GM20000 (cell line): Measurements from ENCODE around the gene CLEC18A.

Source experiments
- DNase-seq: peaks from one replicate; pipeline ENCODE4 v3.0.0; 2012; ENCODE audit warnings: low spot score
- TF ChIP-seq, protein P1 (sequence below): IDR thresholded peaks from 2 replicates; pipeline ENCODE4 v1.5.1; 2012; ENCODE audit warnings: mild to moderate bottlenecking, control low read depth; ENCODE audit errors: extremely low read depth, missing control alignments

Gene CLEC18A

GRCh38 chr16:69935278-69935711, 15.8 kb upstream of the CLEC18A start:
- TF ChIP-seq, protein P1, sequence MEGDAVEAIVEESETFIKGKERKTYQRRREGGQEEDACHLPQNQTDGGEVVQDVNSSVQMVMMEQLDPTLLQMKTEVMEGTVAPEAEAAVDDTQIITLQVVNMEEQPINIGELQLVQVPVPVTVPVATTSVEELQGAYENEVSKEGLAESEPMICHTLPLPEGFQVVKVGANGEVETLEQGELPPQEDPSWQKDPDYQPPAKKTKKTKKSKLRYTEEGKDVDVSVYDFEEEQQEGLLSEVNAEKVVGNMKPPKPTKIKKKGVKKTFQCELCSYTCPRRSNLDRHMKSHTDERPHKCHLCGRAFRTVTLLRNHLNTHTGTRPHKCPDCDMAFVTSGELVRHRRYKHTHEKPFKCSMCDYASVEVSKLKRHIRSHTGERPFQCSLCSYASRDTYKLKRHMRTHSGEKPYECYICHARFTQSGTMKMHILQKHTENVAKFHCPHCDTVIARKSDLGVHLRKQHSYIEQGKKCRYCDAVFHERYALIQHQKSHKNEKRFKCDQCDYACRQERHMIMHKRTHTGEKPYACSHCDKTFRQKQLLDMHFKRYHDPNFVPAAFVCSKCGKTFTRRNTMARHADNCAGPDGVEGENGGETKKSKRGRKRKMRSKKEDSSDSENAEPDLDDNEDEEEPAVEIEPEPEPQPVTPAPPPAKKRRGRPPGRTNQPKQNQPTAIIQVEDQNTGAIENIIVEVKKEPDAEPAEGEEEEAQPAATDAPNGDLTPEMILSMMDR: no peak
- no peak for DNase-seq

DNA sequence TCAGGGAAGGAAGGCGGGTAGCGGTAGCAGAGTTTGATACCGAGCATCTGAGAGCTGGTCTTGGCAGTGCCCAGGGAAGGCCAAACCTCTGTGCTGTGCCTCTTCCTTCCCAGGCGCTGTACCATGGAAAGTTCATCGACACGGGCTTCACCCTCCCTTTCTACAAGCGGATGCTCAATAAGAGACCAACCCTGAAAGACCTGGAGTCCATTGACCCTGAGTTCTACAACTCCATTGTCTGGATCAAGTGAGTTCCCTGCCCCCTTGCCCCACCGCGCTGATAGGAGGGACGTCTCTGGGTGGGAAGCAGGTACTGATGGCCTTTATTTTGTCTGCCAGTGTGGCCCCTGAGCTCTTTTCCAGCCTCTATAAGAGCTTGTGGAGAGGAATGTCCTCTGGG, 15.4 kb upstream of the CLEC18A start:
- TF ChIP-seq, protein P1: no peak
- DNase-seq: no peak

GRCh38 chr16:69936252-69936651, 14.9 kb upstream of the CLEC18A start:
- no peak for DNase-seq
- TF ChIP-seq, protein P1: no peak

DNA sequence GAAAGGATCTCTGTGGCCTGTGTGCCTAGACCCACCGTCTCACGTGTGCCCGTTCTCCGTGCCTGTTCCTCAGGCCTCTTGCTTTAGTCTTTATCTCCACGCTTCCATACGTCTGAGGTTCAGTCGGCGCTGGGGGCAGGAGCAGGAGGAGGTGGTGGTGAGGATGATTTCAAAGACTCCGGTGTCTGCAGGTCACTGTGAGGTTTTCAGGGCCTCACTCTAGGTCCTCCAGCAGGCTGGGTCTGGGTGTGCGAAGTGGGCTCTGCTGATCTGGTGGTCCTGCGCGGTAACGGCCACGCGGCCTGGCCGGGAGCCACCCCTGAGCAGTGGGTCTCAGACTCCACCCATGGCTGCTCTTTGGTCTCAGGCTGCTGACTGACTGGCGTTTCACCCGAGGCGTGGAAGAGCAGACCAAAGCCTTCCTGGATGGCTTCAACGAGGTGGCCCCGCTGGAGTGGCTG, 14.4 kb upstream of the CLEC18A start:
- DNase-seq: no peak
- TF ChIP-seq, protein P1: no peak

DNA sequence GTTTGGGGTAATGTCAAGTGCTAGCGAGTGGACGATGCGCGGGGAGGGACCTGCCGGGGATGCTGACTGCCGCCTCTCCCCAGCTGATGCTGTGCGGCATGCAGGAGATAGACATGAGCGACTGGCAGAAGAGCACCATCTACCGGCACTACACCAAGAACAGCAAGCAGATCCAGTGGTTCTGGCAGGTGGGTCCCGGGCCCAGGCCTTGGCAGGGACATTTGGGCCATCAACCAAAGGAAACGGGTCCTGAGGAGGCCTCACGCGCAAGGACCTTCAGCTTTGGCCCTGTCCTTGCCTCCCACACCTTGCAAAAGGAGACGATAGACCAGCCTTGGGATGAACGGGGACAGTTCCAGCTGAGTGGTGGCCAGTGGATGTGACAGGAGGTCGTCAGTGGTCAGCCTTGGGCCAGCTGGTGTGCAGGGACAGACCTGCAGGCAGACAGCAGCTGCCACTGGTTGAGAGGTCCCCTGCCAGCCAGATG, 13.6 kb upstream of the CLEC18A start:
- TF ChIP-seq, protein P1: no peak
- no peak for DNase-seq

DNA sequence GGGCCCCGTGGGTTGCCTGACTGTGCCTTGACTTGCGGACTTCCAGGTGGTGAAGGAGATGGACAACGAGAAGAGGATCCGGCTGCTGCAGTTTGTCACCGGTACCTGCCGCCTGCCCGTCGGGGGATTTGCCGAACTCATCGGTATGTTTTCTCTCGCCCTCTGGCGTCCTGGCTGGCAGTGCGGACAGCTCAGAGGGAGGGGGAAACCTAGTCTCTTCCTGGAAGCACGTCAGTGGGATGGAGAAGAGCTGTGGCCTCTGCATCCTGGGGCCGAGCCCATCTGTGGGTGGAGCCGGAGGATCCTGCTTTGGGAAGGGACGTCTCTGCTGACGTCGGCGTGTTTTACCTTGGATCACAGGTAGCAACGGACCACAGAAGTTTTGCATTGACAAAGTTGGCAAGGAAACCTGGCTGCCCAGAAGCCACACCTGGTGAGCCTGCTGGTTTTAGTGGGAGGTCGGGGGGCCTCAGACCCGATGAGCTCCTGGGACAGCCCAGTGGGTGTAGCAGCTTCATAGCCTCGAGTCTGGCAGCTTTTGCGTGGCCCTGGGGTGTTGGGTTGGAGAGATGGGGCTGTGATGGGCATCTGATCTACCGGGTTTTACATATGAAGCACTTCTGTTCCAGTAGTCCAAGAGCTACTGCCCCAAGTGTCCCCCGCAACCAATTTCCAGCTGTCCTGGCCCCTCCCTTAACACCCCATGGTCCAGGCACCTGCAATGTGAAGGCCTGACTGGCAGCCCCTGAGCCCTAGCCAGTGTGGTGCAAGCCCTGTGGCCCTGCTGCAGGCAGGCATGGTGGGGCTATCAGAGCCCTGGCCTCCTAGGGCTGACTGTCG, 11.9 kb upstream of the CLEC18A start:
- TF ChIP-seq, protein P1: no peak
- no peak for DNase-seq

DNA sequence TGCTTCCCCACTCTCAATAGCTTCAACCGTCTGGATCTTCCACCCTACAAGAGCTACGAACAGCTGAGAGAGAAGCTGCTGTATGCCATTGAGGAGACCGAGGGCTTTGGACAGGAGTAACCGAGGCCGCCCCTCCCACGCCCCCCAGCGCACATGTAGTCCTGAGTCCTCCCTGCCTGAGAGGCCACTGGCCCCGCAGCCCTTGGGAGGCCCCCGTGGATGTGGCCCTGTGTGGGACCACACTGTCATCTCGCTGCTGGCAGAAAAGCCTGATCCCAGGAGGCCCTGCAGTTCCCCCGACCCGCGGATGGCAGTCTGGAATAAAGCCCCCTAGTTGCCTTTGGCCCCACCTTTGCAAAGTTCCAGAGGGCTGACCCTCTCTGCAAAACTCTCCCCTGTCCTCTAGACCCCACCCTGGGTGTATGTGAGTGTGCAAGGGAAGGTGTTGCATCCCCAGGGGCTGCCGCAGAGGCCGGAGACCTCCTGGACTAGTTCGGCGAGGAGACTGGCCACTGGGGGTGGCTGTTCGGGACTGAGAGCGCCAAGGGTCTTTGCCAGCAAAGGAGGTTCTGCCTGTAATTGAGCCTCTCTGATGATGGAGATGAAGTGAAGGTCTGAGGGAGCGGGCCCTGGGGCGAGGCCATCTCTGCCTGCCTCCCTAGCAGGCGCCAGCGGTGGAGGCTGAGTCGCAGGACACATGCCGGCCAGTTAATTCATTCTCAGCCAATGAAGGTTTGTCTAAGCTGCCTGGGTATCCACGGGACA, 11.1 kb upstream of the CLEC18A start:
- DNase-seq: no peak
- TF ChIP-seq, protein P1: no peak
